Measurements from ENCODE around the gene TBCCD1.

- no peak for TF ChIP-seq POLR2AphosphoS5 (IDR thresholded peaks at IDR 0.05)
- TF ChIP-seq, protein P1, sequence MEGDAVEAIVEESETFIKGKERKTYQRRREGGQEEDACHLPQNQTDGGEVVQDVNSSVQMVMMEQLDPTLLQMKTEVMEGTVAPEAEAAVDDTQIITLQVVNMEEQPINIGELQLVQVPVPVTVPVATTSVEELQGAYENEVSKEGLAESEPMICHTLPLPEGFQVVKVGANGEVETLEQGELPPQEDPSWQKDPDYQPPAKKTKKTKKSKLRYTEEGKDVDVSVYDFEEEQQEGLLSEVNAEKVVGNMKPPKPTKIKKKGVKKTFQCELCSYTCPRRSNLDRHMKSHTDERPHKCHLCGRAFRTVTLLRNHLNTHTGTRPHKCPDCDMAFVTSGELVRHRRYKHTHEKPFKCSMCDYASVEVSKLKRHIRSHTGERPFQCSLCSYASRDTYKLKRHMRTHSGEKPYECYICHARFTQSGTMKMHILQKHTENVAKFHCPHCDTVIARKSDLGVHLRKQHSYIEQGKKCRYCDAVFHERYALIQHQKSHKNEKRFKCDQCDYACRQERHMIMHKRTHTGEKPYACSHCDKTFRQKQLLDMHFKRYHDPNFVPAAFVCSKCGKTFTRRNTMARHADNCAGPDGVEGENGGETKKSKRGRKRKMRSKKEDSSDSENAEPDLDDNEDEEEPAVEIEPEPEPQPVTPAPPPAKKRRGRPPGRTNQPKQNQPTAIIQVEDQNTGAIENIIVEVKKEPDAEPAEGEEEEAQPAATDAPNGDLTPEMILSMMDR (IDR thresholded peaks at IDR 0.05): no peak
Observed at GRCh38 chr3:186510374-186511079, 56.6 kb downstream of the TBCCD1 start.
